Heart left ventricle (tissue), 16 donors: ENCODE results near the gene IL3RA. TPM values are rescaled to one million over a fixed set of nuclear protein-coding genes. Genes with fewer than 3 reads are reported as not detected.

Experiments used
- ATAC-seq, 4 donors: fragments of 200-7000 bp; cut with Tn5 transposase; one replicate each; pipeline ENCODE4 v1.9.1; 2020 to 2022; ENCODE audit warnings: moderate library complexity in 4 of 4, mild to moderate bottlenecking in 3 of 4, moderate number of reproducible peaks in 1 of 4
- DNase-seq, 5 donors: peaks; one replicate each; pipeline ENCODE4 v3.0.0-alpha.2; 2020
- H3K27ac ChIP-seq, 12 donors: fragments of 200-600 bp; sonication (generic) in 4 of 12; one replicate each; pipeline versions ENCODE4 v1.5.0 to v1.8.0; 2016 to 2022; ENCODE audit warnings: mild to moderate bottlenecking in 2 of 12
- H3K27me3 ChIP-seq, 9 donors: fragments of 200-600 bp; sonication (generic) in 2 of 9; one replicate each; pipeline versions ENCODE4 v1.5.1 to v1.8.0; 2016 to 2022; ENCODE audit warnings: mild to moderate bottlenecking in 3 of 9
- H3K36me3 ChIP-seq, 9 donors: fragments of 200-600 bp; sonication (generic) in 2 of 9; one replicate each; pipeline versions ENCODE4 v1.5.0 to v1.8.0; 2018 to 2022; ENCODE audit warnings: mild to moderate bottlenecking in 2 of 9
- H3K4me1 ChIP-seq, 12 donors: fragments of 200-600 bp; sonication (generic) in 4 of 12; one replicate each; pipeline versions ENCODE4 v1.5.0 to v1.8.0; 2016 to 2022; ENCODE audit warnings: mild to moderate bottlenecking in 3 of 12
- H3K4me3 ChIP-seq, 12 donors: fragments of 200-600 bp; sonication (generic) in 4 of 12; one replicate each; pipeline versions ENCODE4 v1.5.0 to v1.8.0; 2017 to 2022; ENCODE audit warnings: mild to moderate bottlenecking in 9 of 12, moderate library complexity in 4 of 12
- H3K9me3 ChIP-seq, 12 donors: fragments of 200-600 bp; sonication (generic) in 4 of 12; one replicate each; pipeline versions ENCODE4 v1.5.0 to v1.8.0; 2016 to 2022; ENCODE audit warnings: mild to moderate bottlenecking in 1 of 12
- POLR2A ChIP-seq, 2 donors: fragments of 450-650 bp; IDR thresholded peaks; one replicate each; pipeline ENCODE4 v1.6.1; 2017; ENCODE audit warnings: antibody characterized with exemption in 2 of 2, mild to moderate bottlenecking in 2 of 2, moderate library complexity in 2 of 2
- WGBS, 4 donors: extraction: QIAGEN DNeasy Blood & Tissue Kit in 2 of 4; methylation state at CpG; one replicate each; pipeline versions ENCODE4 v1.1.5 to v1.1.7; 2013 to 2018; 5-methylcytosine and 5-hydroxymethylcytosine counted together
- intact Hi-C, 10 donors: fragments of 100-400 bp; cut with DNase I; formaldehyde crosslinking; loops; one replicate each; pipeline versions ENCODE4 v1.11.1 to v1.14.2; 2022
- polyA plus RNA-seq, 2 donors: library from polyadenylated mRNA; stranded (reverse); fragments of 200-250 nt; gene quantifications; one replicate each; pipeline ENCODE4 v1.2.3, GENCODE V29; 2013
- total RNA-seq, 9 donors: library from RNA; depleted of rRNA in 2 of 9; stranded (reverse); fragments of >200 nt in 2 of 9; fragmentation: NEBNext Ultra II Directional in 3 of 9; extraction: Animal tissue kit (Norgen Biotek cat#: 25700) in 3 of 9; gene quantifications; one replicate each; pipeline versions ENCODE4 v1.1.0 to v1.2.4, GENCODE V29; 2016 to 2023
- TF ChIP-seq, protein P1 (sequence below), 12 donors: fragments of 200-600 bp; sonication (generic) in 4 of 12; IDR thresholded peaks; one replicate each; pipeline versions ENCODE4 v1.5.0 to v1.8.0; 2018 to 2022; ENCODE audit warnings: antibody characterized with exemption in 12 of 12, mild to moderate bottlenecking in 5 of 12
- donor health status: ischemic (EF 13 %, LVEDD 7.1; RV severe dilation, severe dysfunction).
- donor health status: healthy with polysubstance abuse.
- donor health status: DM: no; HTN: yes; CAD: no.
- donor health status: DM: no; HTN: no; CAD: no.
- donor health status: ischemic (EF 25% LVEDD 6.9; RV normal size, moderate dysfunction).
- donor health status: ischemic (EF 25% LVEDD 5.7; RV mildly dilated, moderate dysfunction).
- donor health status: healthy.
- donor health status: DM: yes; HTN: yes; CAD: no.
- donor health status: ischemic (EF 35%, LVEDD 5.7; RV mildly dilated, moderate dysfunction).
- donor health status: nonischemic (EF 11% LVEDD 7.7; RV severe dilation, severe dysfunction).
- donor health status: DM: yes; HTN: yes; CAD: no.
- donor health status: PGD.
- donor health status: ischemic (EF 29% LVEDD 5.4; RV normal size, mild dysfunction).
- donor health status: nonischemic (EF 23%, LVEDD 6.1; RV moderate dilation, normal function).

The IL3RA gene
- total and polyA plus RNA-seq, 11 donors = 3.2 to 20.4 (median 4.7) TPM

DNA sequence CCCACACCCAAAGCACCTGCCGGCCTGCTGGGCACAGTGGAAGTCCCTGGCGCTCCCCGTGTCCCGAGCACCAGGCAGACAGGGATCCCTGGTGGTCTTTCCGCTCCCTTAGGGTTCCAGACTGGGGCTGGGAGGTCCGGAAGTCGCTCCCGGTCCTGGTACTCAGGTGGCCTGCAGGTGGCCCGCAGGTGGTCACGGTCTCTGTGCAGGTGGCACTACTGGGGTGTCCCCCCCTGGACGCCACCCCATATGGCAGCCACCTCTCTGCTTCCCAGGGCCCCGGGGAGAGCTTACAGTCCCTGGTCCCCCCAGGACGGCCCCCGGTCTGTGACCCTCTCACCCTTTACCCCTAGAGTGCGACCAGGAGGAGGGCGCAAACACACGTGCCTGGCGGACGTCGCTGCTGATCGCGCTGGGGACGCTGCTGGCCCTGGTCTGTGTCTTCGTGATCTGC, 41.7 kb downstream of the IL3RA start:
- Histone ChIP-seq H3K27me3 (no peaks in the 10 kb centered on the region), H3K27ac (no peak overlapping the region), H3K4me3 (no peak overlapping the region), H3K9me3 (no peaks in the 10 kb centered on the region), H3K4me1 (peaks cover 0 to 3% (median 0%) of the 10 kb centered on the region in 12 donors), H3K36me3 (peaks cover 0 to 25% (median 4%) of the 10 kb centered on the region in 9 donors)
- peak in 2 of 4 donors; percentile 8 to 23 for ATAC-seq
- DNase-seq = peak in 2 of 5 donors; percentile 21 to 33
- intact Hi-C loops = no loop called here
- TF ChIP-seq POLR2A (IDR thresholded peaks at IDR 0.05) = no peak
- TF ChIP-seq, protein P1, sequence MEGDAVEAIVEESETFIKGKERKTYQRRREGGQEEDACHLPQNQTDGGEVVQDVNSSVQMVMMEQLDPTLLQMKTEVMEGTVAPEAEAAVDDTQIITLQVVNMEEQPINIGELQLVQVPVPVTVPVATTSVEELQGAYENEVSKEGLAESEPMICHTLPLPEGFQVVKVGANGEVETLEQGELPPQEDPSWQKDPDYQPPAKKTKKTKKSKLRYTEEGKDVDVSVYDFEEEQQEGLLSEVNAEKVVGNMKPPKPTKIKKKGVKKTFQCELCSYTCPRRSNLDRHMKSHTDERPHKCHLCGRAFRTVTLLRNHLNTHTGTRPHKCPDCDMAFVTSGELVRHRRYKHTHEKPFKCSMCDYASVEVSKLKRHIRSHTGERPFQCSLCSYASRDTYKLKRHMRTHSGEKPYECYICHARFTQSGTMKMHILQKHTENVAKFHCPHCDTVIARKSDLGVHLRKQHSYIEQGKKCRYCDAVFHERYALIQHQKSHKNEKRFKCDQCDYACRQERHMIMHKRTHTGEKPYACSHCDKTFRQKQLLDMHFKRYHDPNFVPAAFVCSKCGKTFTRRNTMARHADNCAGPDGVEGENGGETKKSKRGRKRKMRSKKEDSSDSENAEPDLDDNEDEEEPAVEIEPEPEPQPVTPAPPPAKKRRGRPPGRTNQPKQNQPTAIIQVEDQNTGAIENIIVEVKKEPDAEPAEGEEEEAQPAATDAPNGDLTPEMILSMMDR (IDR thresholded peaks at IDR 0.05) = no peak
- 92 to 97% (median 94%) methylated on average over 12 to 24 of the region's 24 CpGs for WGBS, 4 donors

DNA sequence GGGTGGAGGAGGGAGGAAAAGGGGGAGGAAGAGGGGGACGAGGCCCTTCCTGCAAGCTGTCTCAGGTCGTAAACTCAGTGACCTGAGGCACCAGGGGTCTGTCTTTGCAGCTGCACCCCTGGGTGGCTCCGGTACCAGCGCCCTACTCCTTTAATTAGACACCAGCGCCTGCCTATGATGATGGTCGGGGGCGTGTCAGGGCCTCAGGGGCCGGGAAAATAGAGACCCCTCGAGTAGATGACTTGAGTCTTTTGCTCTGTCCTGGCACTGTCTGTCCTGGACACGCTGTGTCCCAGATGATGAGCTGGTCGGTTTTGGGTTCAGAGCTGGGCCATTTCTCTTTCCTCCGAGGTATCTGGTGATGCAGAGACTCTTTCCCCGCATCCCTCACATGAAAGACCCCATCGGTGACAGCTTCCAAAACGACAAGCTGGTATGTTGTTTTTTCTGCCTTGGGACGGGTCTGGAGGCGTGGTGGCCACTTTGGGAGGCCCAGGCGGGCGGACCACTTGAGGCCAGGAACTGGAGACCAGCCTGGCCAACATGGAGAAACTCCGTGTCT, 44.2 kb downstream of the IL3RA start:
- Histone ChIP-seq H3K27ac (peak overlapping the region in 1 of 12 donors; percentile 11), H3K4me3 (no peak overlapping the region), H3K4me1 (peaks cover 0 to 4% (median 0%) of the 10 kb centered on the region in 12 donors), H3K27me3 (no peaks in the 10 kb centered on the region), H3K36me3 (peaks cover 0 to 48% (median 25%) of the 10 kb centered on the region in 9 donors), H3K9me3 (no peaks in the 10 kb centered on the region)
- DNase-seq (peak in 1 of 5 donors; percentile 17), ATAC-seq (peak in 1 of 4 donors; percentile 9)
- intact Hi-C loops = no loop called here
- whole genome bisulfite sequencing, 4 donors = 57 to 67% (median 63%) methylated on average over 20 of the region's 20 CpGs
- no peak for TF ChIP-seq POLR2A (IDR thresholded peaks at IDR 0.05)
- TF ChIP-seq, protein P1 (IDR thresholded peaks at IDR 0.05) = no peak

DNA sequence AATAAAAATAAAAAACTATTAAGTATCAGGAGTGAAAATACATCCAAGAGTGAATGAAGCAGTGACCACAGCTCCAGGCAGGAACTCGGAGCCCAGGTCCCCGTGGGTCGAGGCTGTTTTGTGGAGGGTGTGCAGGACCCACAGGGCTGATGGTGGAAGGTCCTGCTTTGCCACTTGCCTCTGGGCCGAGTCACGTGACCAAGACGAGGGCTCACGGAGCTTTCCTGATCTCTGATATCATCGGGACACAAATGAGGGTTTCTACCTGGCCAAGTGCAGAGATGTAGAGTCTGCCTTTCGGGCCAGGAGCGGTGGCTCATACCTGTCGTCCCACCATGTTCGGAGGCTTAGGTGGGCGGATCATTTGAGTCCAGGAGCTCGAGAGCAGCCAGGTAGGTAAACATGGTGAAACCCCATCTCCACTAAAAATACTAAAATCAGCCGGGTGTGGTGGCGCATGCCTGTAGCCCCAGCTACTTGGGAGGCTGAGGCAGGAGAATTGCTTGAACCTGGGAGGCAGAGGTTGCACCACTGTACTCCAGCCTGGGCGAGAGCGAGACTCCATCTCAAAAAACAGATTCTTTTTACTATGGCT, 48.2 kb downstream of the IL3RA start:
- TF ChIP-seq POLR2A (IDR thresholded peaks at IDR 0.05) = no peak
- TF ChIP-seq, protein P1 (IDR thresholded peaks at IDR 0.05) = no peak
- H3K27ac ChIP-seq = no peak overlapping the region
- no peak overlapping the region for H3K4me3 ChIP-seq
- intact Hi-C loops = no loop called here
- H3K27me3 ChIP-seq = no peaks in the 10 kb centered on the region
- ATAC-seq = peak in 1 of 4 donors; percentile 3
- WGBS, 4 donors = 88 to 91% (median 90%) methylated on average over 18 of the region's 18 CpGs
- peak in 1 of 5 donors; percentile 54 for DNase-seq
- H3K9me3 ChIP-seq = no peaks in the 10 kb centered on the region
- peaks cover 2 to 76% (median 62%) of the 10 kb centered on the region in 9 donors for H3K36me3 ChIP-seq
- peaks cover 0 to 27% (median 20%) of the 10 kb centered on the region in 12 donors for H3K4me1 ChIP-seq
